Caco-2 (cell line): Measurements from ENCODE around the gene WWC2. TPM values are rescaled to one million over a fixed set of nuclear protein-coding genes. Genes with fewer than 3 reads are reported as not detected.
A peak's percentile ranks its signal among the peaks of the same experiment; 100 is the strongest.

Experiments
- BruUV-seq: library from RNA; stranded (reverse); fragments of 400-500 nt; replicated peaks from 2 replicates; lab custom pipeline; 2021; lab: Mats Ljungman, UMichigan
- CTCF ChIA-PET: fragments of 300-600 bp; sonication (Branson Sonifier 250); formaldehyde crosslinking; loops from one replicate; lab custom pipeline; 2022; ENCODE audit warnings: antibody characterized with exemption; lab: Charles Lee
- POLR2A ChIA-PET: fragments of 300-600 bp; sonication (Branson Sonifier 250); formaldehyde crosslinking; loops from one replicate; lab custom pipeline; 2022; ENCODE audit warnings: antibody characterized with exemption; lab: Charles Lee
- DNase-seq, 2 experiments: peaks; one replicate each; pipeline versions ENCODE4 v3.0.0 to v3.0.0-alpha.2; 2020 to 2022
- H3K27me3 ChIP-seq: replicated peaks from 2 replicates; pipeline ENCODE4 v1.6.0; 2011; ENCODE audit warnings: low read length; ENCODE audit not compliant: control insufficient read depth, insufficient read depth
- H3K36me3 ChIP-seq: 2 replicates; pipeline ENCODE4 v1.5.1; 2011; ENCODE audit warnings: low read length; ENCODE audit not compliant: control insufficient read depth, insufficient read depth
- H3K4me1 ChIP-seq: fragments of 250-450 bp; sonication (Bioruptor Pico); 2 replicates; pipeline ENCODE4 v1.5.1; 2020; ENCODE audit warnings: mild to moderate bottlenecking
- H3K4me3 ChIP-seq: 2 replicates; pipeline ENCODE4 v1.5.1; 2011; ENCODE audit warnings: low read depth, mild to moderate bottlenecking, control low read depth, low read length
- H3K9me3 ChIP-seq: fragments of 250-450 bp; sonication (Bioruptor Pico); 2 replicates; pipeline ENCODE4 v1.5.1; 2020; ENCODE audit warnings: mild to moderate bottlenecking, moderate library complexity
- H3K27ac Mint-ChIP-seq: one replicate; pipeline ENCODE4 v1.8.0; 2022; ENCODE audit warnings: mixed read lengths; ENCODE audit not compliant: unreplicated experiment
- H3K27me3 Mint-ChIP-seq: one replicate; pipeline ENCODE4 v1.8.0; 2022; ENCODE audit warnings: mixed read lengths; ENCODE audit not compliant: insufficient read depth, unreplicated experiment
- H3K36me3 Mint-ChIP-seq: one replicate; pipeline ENCODE4 v1.8.0; 2022; ENCODE audit warnings: mild to moderate bottlenecking, mixed read lengths; ENCODE audit not compliant: insufficient read depth, unreplicated experiment
- H3K4me1 Mint-ChIP-seq: one replicate; pipeline ENCODE4 v1.8.0; 2022; ENCODE audit warnings: low read depth, mixed read lengths; ENCODE audit not compliant: unreplicated experiment
- H3K4me3 Mint-ChIP-seq: one replicate; pipeline ENCODE4 v1.8.0; 2022; ENCODE audit warnings: mild to moderate bottlenecking, moderate library complexity, mixed read lengths; ENCODE audit not compliant: unreplicated experiment
- H3K9me3 Mint-ChIP-seq: one replicate; pipeline ENCODE4 v1.8.0; 2022; ENCODE audit warnings: mixed read lengths; ENCODE audit not compliant: unreplicated experiment
- CTCF ChIP-seq, 2 experiments: fragments of 200-600 bp in 1 of 2; IDR thresholded peaks; 1 replicate in 1 of 2; 2 replicates in 1 of 2; pipeline versions ENCODE4 v1.5.1 to v1.8.0; 2011 to 2022; ENCODE audit warnings: antibody characterized with exemption in 1 of 2, control low read depth in 1 of 2, inconsistent platforms in 1 of 2, low read depth in 1 of 2, low read length in 1 of 2, mild to moderate bottlenecking in 1 of 2, moderate library complexity in 1 of 2; ENCODE audit not compliant: insufficient read depth in 1 of 2, severe bottlenecking in 1 of 2, unreplicated experiment in 1 of 2
- intact Hi-C: fragments of 100-400 bp; cut with micrococcal nuclease; formaldehyde crosslinking; loops from one replicate; pipeline ENCODE4 v1.10.0; 2022; ENCODE audit not compliant: unreplicated experiment
- total RNA-seq: library from RNA; stranded (reverse); gene quantifications from 2 replicates; pipeline ENCODE4 v1.2.3, GENCODE V29; 2022

Gene WWC2
- total RNA-seq, 1 experiment from 2014 or later: 126 TPM

GRCh38 chr4:183295711-183296110 lies 196.7 kb downstream of the WWC2 start:
- BruUV-seq: no TSS peak
- no peak overlapping the region for H3K4me3 ChIP-seq
- Mint-ChIP-seq H3K4me3 (no peak overlapping the region), H3K4me1 (peaks cover 11% of the 10 kb centered on the region), H3K36me3 (peaks cover 85% of the 10 kb centered on the region), H3K27ac (peak overlapping the region; percentile 35), H3K9me3 (no peaks in the 10 kb centered on the region), H3K27me3 (no peaks in the 10 kb centered on the region)
- peaks cover 1% of the 10 kb centered on the region; the same call in 1 of the 2 replicates for H3K36me3 ChIP-seq
- H3K27me3 ChIP-seq: no peaks in the 10 kb centered on the region
- H3K9me3 ChIP-seq: no peaks in the 10 kb centered on the region
- ChIA-PET CTCF (no interaction called here), POLR2A (interaction anchor here (0.6 kb wide), 1 partner anchor 16 kb away, joined by 3 read pairs; no protein-coding TSS in a partner anchor)
- intact Hi-C loops: no loop called here
- no peak for DNase-seq
- H3K4me1 ChIP-seq: peaks cover 14% of the 10 kb centered on the region
- TF ChIP-seq CTCF (IDR thresholded peaks at IDR 0.05; ENCODE audit: insufficient read depth in 1 of 2, low read depth in 1 of 2, low read length in 1 of 2, severe bottlenecking in 1 of 2, unreplicated experiment in 1 of 2): no peak

- intact Hi-C loops: no loop called here
- CTCF ChIA-PET: no interaction called here
Observed at GRCh38 chr4:183297675-183298074, 198.6 kb downstream of the WWC2 start.

GRCh38 chr4:183299464-183299863 lies 200.4 kb downstream of the WWC2 start:
- Mint-ChIP-seq H3K27me3 (no peaks in the 10 kb centered on the region), H3K36me3 (peaks cover 77% of the 10 kb centered on the region), H3K4me1 (peaks cover 5% of the 10 kb centered on the region), H3K9me3 (no peaks in the 10 kb centered on the region), H3K27ac (no peak overlapping the region), H3K4me3 (no peak overlapping the region)
- no peak for DNase-seq
- no TSS peak for BruUV-seq
- intact Hi-C loops: no loop called here
- Histone ChIP-seq H3K27me3 (no peaks in the 10 kb centered on the region), H3K4me1 (peaks cover 14% of the 10 kb centered on the region), H3K4me3 (no peak overlapping the region), H3K36me3 (peaks cover 1% of the 10 kb centered on the region), H3K9me3 (no peaks in the 10 kb centered on the region)
- ChIA-PET POLR2A (no interaction called here), CTCF (no interaction called here)
- no peak for TF ChIP-seq CTCF (IDR thresholded peaks at IDR 0.05; ENCODE audit: insufficient read depth in 1 of 2, low read depth in 1 of 2, low read length in 1 of 2, severe bottlenecking in 1 of 2, unreplicated experiment in 1 of 2)

More at GRCh38 chr4:183297675-183298074, 198.6 kb downstream of the WWC2 start:
- Histone ChIP-seq H3K4me1 (peaks cover 14% of the 10 kb centered on the region), H3K4me3 (no peak overlapping the region), H3K27me3 (no peaks in the 10 kb centered on the region), H3K36me3 (peaks cover 1% of the 10 kb centered on the region), H3K9me3 (no peaks in the 10 kb centered on the region)
- Mint-ChIP-seq H3K9me3 (no peaks in the 10 kb centered on the region), H3K27ac (no peak overlapping the region), H3K36me3 (peaks cover 72% of the 10 kb centered on the region), H3K4me3 (no peak overlapping the region), H3K27me3 (no peaks in the 10 kb centered on the region), H3K4me1 (peaks cover 11% of the 10 kb centered on the region)
- TF ChIP-seq CTCF (IDR thresholded peaks at IDR 0.05; ENCODE audit: insufficient read depth in 1 of 2, low read depth in 1 of 2, low read length in 1 of 2, severe bottlenecking in 1 of 2, unreplicated experiment in 1 of 2): no peak
- POLR2A ChIA-PET: no interaction called here
- BruUV-seq: no TSS peak
- no peak for DNase-seq
